HG03558 (cell line): Measurements from ENCODE around the gene ABCG4.
"Not testable (repeated sequence)": the region's sequence is repeated elsewhere in the genome, so short reads cannot be mapped to it uniquely, and the experiment has no call there.

ENCODE experiments used
- ATAC-seq: cut with Tn5 transposase; IDR thresholded peaks from one replicate; pipeline ENCODE4 v1.9.1; 2021; ENCODE audit warnings: moderate number of reproducible peaks; ENCODE audit not compliant: unreplicated experiment; ENCODE audit errors: extremely low read depth

ABCG4 gene

DNA sequence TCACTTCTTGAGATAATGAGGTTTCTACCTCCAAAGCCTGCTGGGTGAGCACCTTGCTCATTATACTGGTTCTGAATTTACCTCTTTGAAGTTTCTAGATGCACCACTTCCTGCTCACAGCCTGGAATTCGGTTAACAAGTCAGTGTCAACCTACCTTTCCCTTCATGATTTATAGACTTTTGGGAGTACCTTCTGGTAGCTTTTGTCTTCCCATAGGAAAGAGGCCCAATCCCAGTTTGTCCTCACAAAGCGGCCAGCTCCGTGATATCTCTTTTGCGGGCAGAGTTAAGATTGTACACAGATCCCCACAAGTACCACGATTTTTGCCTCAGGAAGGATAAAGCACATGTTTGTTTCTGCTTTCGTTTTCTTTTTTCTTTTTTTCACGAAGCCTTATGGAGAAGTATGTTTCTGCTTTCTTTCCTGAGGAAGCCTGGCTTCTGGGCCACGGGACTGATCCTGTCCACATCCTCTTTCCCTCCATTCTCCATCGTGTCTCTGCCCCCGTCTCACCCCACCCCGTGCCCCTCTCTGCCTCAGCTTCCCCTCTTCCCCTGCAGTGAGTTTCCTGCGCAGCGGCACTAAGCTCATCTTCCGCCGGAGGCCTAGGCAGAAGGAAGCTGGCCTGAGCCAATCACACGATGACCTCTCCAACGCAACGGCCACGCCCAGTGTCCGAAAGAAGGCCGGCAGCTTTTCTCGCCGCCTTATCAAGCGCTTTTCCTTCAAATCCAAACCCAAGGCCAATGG, 33.2 kb upstream of the ABCG4 start:
- no peak for ATAC-seq

DNA sequence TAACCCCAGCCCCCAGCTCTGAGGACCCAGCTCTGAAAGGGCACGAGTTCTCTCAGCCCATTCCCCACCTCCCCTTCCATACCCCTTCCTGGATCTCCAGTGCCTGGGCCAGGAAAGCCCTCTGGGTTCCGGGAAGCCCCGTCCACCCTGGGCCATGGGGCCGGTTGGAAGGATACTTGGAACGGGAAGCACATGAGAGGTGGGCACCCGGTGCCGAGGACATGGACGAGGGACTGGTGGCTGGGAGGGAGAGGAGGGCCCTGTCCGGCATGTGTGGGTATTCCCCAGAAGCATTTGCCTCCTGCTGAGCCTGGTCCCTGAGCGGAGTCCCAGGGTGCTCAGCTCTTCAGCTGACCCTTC, 32.6 kb upstream of the ABCG4 start:
- ATAC-seq = no peak

DNA sequence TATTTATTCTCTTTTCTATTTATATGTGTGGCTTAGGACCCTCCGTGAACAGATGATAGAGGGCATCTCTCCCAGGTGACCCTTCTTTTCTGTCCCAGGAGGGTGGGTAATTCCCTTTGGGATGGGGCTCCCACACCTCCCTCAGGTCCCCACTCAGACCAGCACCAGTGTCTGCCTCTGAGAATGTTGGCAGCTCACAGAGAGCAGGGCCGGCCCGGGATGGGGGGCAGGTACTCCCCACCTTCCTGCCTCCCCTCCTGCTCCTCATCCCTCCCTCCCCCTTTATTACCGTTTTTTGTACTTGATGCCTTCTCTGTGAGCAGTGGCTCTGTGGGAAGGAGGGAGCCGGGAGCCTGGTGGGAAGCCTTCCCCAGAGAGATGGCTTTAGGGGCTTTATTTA, 32.3 kb upstream of the ABCG4 start:
- ATAC-seq = no peak

DNA sequence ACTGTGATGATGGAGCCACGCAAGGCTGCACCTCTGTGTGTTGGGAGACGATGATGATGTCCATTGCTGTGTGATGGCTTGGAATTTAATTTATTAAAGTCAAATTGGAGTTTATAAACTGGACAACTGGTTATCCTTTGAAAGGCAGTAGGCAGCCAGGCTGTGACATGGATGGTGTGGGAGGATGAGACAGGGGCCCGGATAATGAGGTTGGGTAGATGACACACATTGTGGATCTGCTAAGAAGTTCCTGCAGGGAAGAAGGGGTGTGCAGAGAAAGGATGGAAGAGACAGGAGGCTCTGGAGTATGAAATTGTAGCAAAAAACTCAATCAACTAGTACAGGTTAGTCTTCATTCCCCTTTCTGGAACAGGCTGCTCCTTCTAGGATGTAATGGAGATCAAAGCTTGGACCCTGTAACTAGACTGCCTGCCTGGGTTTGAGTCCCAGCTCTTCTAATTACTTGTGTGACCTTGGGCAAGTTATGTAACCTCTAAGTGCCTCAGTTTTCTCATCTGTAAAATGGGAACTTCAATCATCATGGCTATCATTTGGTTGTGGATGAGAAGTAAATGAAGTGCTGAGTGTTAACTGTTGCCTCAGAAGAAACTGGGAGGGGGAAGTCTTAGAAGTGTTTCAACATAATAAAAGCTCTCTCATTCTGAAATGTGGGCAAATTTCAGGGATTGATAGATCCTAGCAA, 31.7 kb upstream of the ABCG4 start:
- no peak for ATAC-seq

DNA sequence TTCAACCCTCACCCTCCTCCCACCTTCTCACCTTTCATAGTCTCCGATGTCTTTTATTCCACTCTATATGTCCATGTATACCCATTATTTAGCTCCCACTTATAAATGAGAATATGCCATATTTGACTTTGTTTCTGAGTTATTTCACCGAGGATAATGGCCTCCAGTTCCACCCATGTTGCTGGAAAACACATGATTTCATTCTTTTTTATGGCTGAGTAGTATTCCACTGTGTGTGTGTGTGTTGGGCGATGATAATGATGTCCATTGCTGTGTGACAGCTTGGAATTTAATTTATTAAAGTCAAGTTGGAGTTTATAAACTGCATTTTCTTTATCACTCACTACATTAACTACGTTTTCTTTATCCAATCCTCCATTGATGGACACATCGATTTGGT, 30.6 kb upstream of the ABCG4 start:
- ATAC-seq = no peak

DNA sequence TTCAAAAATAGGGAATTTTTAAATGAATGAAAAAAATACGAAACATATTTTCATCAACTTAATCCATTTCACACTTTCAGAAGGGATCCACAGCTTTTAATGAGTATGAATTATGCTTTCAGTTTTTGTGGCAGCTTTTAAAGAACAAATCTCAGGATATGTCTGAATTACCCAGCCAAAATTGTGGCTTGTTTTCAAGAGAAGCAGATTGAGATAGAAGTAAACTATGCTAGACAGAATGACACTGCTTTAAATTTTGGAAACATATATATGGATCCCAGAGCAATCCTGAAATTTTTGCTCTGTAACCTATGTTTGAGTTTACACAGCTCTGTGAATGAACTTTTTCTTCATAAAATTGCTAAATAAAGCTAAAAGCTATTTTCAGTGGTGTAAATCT, 29.9 kb upstream of the ABCG4 start:
- no peak for ATAC-seq

DNA sequence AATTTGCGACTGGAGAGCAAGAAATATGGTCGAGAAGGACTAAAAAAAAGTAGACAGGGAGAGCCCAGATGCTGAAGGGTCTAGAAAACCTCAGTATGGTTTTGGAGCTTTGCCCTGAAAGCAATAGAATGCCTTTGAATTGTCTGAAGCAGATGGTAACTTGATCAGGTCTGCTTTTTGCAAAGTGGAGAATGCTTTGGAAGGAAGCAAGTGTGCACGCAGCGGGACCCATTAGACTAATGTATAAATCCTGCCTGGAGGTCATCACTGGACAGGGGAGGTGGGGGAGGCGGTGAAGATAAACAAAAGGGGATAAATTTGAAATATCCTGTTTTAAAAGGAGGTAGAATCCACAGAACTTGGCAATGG, 28.2 kb upstream of the ABCG4 start:
- ATAC-seq = no peak

DNA sequence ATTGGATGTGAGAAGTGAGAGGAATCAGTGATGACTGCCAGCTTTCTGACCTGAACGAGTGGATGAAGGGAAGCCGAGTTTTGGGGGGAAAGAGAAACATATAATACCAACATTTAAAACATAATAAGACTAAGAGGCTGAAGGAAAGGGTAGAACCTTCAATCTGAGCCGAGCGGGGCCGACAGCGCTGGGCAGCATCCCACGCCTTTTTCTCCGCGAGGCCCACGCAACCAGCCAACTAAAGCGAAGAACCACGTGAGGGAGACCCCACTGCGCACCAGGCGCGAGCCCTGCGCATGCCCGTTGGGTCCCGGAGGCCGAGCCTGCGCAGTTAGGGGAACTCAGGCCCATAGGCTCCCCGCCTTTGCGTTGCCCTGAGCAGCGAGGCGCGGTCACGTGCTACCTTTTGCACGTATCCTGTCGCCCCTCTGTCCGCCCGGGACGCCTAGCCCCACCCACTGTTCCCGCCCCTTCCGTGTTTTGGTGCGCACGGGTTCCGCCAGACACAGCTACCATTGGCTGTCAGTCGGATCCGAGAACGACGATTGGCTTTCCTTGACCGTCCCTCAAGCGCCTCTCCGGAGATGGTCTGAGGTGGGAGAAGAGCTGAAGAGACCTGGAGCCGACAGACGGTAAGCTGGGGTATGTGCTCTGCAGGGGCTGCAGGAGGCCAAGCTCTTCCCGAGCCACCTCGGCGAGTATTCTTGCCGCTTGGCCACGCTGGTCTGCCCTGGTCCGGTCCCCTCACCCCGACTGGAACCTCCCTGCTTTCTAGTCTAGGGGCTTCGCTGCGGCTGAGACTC, 27.6 kb upstream of the ABCG4 start, which contains the start of gene HINFP:
TSS of gene HINFP (plus strand) at position 573 of the 803 bp plus-strand sequence. CDS start 5,365 bp downstream, outside the sequence.
- peak; percentile 89 for ATAC-seq

DNA sequence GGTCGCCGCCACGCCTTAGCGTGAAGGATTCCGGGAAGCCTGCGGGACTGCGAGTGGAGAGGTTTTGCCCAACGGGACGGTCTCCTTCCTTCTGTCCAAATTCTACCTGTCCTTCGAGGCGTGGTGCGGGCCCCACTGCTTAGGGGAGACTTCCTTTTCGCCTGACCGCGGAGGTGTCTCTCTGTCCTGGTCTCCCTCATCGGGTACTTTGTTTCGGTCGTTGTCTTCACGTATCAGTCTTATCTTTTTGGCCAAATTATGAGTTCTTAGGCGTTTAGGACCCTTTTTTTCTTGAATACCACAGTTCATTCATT, 27.1 kb upstream of the ABCG4 start:
- ATAC-seq = no peak

DNA sequence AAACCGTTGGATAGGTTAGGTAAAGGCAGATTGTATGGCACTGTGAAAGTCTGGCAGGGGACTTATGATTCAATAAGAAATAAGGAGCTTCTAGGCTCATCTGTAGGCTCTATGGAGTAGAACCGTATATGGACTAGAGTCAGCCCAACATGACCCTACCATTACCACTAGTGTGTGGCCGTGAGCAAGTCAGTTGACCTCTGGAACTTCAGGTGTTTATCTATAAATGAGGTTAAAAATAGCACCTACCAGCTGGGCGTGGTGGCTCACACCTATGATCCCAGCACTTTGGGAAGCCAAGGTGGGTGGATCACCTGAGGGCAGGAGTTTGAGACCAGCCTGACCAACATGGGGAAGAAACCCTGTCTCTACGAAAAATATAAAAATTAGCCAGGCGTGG, 23.0 kb upstream of the ABCG4 start:
- no peak for ATAC-seq

DNA sequence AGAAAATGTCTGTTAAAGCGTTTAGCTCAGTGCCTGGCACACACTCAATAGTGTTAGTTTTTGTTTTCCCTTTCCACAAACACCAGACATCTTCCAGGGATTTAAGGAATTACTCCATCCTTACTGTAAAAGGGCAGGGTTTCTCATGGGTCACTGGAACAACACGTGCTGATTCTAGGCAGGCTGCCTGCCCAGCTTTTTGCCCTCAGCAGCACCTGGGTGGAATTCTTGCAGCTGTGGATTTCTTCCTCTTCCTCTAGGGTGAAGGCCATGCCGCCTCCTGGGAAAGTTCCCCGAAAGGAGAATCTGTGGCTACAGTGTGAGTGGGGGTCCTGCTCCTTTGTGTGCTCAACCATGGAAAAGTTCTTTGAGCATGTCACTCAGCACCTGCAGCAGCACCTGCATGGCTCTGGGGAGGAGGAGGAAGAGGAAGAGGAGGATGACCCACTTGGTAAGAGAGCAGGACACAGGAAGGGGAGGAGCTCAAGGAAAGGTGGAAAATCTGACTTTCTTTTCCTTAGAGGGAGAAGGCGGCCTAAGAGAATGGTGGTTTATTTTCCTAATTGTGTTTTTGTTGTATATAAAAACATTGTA, 22.1 kb upstream of the ABCG4 start:
- ATAC-seq = no peak

DNA sequence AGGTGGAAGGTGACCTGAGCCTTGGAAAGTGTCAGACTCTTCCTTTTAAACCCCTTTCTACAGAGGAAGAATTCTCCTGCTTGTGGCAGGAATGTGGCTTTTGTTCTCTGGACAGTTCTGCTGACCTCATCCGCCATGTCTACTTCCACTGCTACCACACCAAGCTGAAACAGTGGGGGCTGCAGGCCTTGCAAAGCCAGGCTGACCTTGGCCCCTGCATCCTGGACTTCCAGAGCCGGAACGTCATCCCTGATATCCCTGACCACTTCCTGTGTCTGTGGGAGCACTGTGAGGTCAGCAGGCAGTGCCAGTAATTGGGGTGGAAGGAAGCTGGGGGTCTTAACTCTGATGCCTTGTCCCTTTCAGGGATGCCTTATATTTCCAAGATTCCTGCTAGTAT, 18.2 kb upstream of the ABCG4 start:
- no peak for ATAC-seq

DNA sequence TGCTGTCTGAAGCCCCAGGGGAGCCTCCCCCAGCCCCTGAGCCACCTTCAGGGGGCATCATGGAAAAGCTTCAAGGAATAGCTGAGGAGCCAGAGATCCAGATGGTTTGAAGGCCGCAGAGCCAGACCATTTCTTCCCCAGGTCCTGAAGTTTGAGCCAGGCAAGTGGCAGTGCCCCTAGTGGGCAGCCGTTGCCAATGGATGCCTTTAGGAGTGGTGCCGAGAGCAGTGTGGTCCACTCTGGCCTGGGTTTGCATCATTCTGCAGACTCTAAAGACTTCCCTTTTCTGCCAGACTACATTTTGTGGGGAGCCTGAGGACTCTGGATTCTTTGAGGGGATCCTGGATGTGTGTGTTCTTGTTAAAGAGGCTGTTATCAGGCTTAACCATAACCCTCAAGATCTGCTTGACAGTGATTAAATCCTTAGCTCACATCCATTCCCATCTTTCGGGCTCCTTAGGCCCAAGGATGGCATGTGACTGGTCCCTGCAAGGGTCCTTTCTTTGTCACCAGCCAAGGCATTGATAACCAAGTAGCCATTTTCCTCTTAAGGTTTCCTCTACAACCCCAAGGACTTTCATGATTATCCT, 14.4 kb upstream of the ABCG4 start:
- no peak for ATAC-seq

DNA sequence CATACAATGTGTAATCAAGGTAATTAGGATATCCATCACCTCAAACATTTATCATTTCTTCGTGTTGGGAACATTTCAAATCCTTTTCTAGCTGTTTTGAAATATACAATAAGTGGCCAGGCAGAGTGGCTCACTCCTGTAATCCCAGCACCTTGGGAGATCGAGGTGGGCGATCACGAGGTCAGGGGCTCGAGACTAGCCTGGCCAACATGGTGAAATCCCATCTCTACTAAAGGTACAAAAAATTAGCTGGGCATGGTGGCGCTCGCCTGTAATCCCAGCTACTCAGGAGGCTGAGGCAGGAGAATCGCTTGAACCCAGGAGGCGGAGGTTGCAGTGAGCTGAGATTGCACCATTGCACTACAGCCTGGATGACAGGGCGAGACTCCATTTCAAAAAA, 9.6 kb upstream of the ABCG4 start:
- ATAC-seq = not testable (repeated sequence)

DNA sequence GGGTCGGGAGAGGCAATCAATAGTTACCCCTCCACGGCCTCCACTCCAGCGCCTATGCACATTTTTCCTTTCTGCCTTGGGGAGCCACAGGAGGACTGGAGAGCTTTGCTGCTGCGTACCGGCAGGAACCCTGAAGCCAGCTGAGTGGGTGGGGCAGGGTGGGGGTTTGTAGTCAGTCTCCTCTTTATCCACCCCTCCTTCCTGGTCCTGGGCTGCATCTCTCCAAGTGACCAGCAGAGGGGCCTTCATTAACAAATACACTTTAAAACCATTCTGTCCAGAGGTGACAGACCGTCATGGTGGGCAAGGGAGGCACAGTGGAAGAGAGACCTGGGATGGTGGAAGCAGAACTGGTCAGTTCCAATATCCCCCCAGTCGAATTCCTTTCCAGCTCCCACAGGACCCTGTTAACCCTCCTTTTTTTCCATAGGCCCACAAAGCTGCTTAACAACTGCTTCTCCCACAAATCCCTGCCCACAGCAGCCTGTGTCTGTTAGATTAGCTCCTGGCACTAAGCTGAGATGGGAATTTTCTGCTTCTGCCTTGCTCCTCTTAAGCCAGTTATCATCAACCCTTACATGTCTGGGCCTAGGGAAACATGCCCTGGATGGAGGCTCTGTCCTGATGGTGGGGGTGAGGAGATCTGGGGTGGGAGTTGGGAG, 3.9 kb upstream of the ABCG4 start:
- no peak for ATAC-seq

DNA sequence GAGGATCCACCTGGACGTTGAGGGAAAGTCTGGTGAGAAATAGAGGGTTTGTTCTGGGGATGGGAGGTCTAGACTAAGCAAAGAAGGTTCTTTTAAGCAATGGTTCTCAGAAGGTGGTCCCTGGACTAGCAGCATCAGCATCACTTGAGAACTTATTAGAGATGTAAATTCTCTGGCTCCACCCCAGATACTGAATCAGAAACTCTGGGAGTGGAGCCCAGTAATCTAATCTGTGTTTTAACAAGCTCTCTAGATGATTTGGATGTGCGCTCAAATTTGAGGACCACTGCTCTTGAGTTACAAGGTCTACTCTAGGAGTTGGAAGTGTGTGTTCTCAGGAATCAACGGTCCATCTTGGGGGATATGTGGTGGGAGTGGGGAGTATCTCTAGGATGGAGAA, 3.3 kb upstream of the ABCG4 start:
- no peak for ATAC-seq

DNA sequence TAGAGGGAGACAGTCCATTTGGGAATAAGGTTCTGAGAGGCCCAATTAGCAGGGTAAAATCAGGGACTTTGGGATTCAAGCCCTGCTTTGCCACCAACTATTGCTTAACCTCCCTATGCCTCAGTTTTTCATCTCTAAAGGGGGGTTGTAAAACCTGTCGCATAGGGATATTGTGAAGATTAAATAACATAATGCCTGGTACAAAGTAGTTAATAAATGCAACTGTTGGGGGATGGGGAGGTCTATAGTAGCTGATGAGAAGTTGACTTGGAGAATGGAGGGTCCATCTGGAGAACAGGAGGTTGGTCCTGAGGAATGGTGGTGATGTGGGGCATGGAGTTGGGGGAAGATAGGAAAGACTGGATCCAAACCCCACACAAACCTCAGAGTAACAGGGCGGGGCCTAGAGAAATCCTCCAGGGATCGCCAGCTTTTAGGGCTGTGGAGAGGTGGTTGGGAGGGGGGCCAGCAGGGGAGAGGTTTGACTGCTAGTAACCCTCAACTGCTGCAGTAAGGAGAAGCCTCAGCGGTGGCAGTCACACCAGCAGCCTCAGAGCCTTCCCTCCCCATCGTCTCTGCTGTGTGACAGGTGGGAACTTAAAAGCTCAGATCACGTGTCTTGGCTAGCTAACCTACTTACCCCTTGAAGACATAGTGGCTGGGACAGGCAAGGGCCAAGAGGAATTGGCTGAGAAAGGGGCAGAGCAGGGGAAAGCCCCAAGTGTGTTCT, 1.1 kb upstream of the ABCG4 start:
- no peak for ATAC-seq

DNA sequence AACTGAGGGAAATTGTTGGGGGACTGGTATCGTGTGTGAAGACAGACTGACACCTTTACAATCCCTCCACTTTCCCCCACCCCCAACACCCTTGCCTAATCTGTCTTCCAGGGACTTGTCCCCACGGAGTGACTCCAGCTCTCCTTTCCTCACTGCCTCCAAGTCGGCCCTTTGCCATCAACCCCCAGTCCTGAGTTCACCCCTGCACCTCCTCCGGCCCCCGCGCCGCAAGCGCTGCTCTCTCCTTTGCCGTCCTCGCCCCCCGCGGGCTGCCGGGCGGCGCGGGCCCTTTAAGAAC, 183 bp upstream of the ABCG4 start:
- ATAC-seq = no peak

DNA sequence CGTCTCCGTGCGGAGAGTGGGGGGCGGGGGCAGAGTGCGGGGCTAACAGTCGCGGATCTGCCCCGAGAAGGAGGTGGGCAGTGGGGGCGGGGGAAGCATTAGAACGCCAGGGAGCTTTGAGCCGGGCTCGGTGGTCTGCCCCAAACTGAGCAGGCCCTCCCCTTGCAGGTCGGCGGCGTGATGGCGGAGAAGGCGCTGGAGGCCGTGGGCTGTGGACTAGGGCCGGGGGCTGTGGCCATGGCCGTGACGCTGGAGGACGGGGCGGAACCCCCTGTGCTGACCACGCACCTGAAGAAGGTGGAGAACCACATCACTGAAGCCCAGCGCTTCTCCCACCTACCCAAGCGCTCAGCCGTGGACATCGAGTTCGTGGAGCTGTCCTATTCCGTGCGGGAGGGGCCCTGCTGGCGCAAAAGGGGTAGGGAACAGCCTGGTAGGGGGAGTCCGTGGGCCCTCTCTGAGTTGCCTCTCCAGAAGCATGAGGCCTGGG, 979 bp downstream of the ABCG4 start:
- ATAC-seq = no peak

DNA sequence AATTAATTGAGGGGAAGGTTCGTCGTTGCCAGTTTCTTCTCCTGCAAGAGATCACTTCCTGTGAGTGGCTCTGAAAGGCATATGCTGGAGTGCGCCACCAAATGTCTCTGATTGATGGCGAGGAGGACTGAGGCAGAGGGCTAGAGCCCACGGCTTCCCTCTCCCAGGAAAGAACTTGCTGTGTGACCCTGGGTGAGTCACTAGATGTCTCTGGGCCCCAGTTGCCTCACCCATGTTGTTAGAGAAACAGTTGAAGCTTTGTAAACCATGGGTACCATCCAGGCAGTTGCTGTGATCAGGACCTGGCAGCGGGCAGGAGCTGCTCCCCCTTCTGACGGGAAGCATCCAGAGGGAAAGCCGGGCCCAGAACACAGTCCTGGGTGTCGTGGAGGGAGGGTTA, 3.2 kb downstream of the ABCG4 start:
- no peak for ATAC-seq
